H9 (cell line): ENCODE results near the gene IFNA2. TPM values are rescaled to one million over a fixed set of nuclear protein-coding genes. Genes with fewer than 3 reads are reported as not detected.

Experiments
- DNase-seq: peaks from one replicate; pipeline ENCODE4 v3.0.0-alpha.2; 2017
- H2AFZ ChIP-seq: one replicate; pipeline ENCODE4 v1.6.1; 2013; ENCODE audit warnings: mild to moderate bottlenecking, low read length, control low read depth, moderate library complexity
- H2AK5ac ChIP-seq: 2 replicates; pipeline ENCODE4 v1.6.1; 2013; ENCODE audit warnings: low read length, control low read depth, mixed read lengths; ENCODE audit not compliant: insufficient read length
- H2BK120ac ChIP-seq: one replicate; pipeline ENCODE4 v1.6.1; 2013; ENCODE audit warnings: low read depth, mild to moderate bottlenecking, low read length, control low read depth, inconsistent platforms; ENCODE audit not compliant: poor library complexity, severe bottlenecking
- H2BK12ac ChIP-seq: 2 replicates; pipeline ENCODE4 v1.6.1; 2013; ENCODE audit warnings: low read length, control low read depth, mixed read lengths, low read depth; ENCODE audit not compliant: insufficient read length
- H2BK15ac ChIP-seq: 2 replicates; pipeline ENCODE4 v1.6.1; 2013; ENCODE audit warnings: low read depth, low read length, control low read depth
- H2BK20ac ChIP-seq: one replicate; pipeline ENCODE4 v1.6.1; 2013; ENCODE audit warnings: low read depth, mild to moderate bottlenecking, low read length, control low read depth, inconsistent platforms; ENCODE audit not compliant: poor library complexity, severe bottlenecking
- H2BK5ac ChIP-seq: 2 replicates; pipeline ENCODE4 v1.6.1; 2013; ENCODE audit warnings: low read length, control low read depth, mixed read lengths; ENCODE audit not compliant: insufficient read length
- H3K14ac ChIP-seq: 2 replicates; pipeline ENCODE4 v1.6.1; 2013; ENCODE audit warnings: low read length, control low read depth; ENCODE audit not compliant: insufficient read depth
- H3K18ac ChIP-seq: 2 replicates; pipeline ENCODE4 v1.6.1; 2013; ENCODE audit warnings: low read depth, mild to moderate bottlenecking, mixed read lengths, low read length, control low read depth; ENCODE audit not compliant: insufficient read length
- H3K23ac ChIP-seq: 2 replicates; pipeline ENCODE4 v1.6.1; 2013; ENCODE audit warnings: low read length, control low read depth, mixed read lengths, low read depth; ENCODE audit not compliant: insufficient read length
- H3K23me2 ChIP-seq: 2 replicates; pipeline ENCODE4 v1.6.1; 2013; ENCODE audit warnings: low read depth, mild to moderate bottlenecking, mixed read lengths, low read length, control low read depth; ENCODE audit not compliant: insufficient read length, poor library complexity, severe bottlenecking
- H3K27ac ChIP-seq: 2 replicates; pipeline ENCODE4 v1.5.1; 2013; ENCODE audit warnings: low read length, control low read depth, mixed read lengths, low read depth; ENCODE audit not compliant: insufficient read length
- H3K27me3 ChIP-seq: 2 replicates; pipeline ENCODE4 v1.6.1; 2013; ENCODE audit warnings: low read length, control low read depth, inconsistent platforms; ENCODE audit not compliant: insufficient read depth
- H3K4ac ChIP-seq: 2 replicates; pipeline ENCODE4 v1.6.1; 2013; ENCODE audit warnings: low read depth, mild to moderate bottlenecking, control low read depth, inconsistent platforms, low read length, moderate library complexity
- H3K4me1 ChIP-seq: 2 replicates; pipeline ENCODE4 v1.6.1; 2013; ENCODE audit warnings: low read length, control low read depth, inconsistent platforms; ENCODE audit not compliant: insufficient read depth
- H3K4me2 ChIP-seq: 2 replicates; pipeline ENCODE4 v1.6.1; 2013; ENCODE audit warnings: low read length, control low read depth, mixed read lengths; ENCODE audit not compliant: insufficient read length, insufficient read depth
- H3K56ac ChIP-seq: 2 replicates; pipeline ENCODE4 v1.6.1; 2013; ENCODE audit warnings: low read depth, mild to moderate bottlenecking, mixed read lengths, low read length, control low read depth; ENCODE audit not compliant: insufficient read length
- H3K79me1 ChIP-seq: 2 replicates; pipeline ENCODE4 v1.6.1; 2013; ENCODE audit warnings: low read depth, mild to moderate bottlenecking, moderate library complexity, low read length, control low read depth, inconsistent platforms; ENCODE audit not compliant: insufficient read depth, poor library complexity, severe bottlenecking
- H3K79me2 ChIP-seq: 2 replicates; pipeline ENCODE4 v1.6.1; 2013; ENCODE audit warnings: low read length, control low read depth, inconsistent platforms; ENCODE audit not compliant: insufficient read depth
- H3K9ac ChIP-seq: 2 replicates; pipeline ENCODE4 v1.6.1; 2013; ENCODE audit warnings: low read length, control low read depth, mixed read lengths; ENCODE audit not compliant: insufficient read length; ENCODE audit errors: extremely low read depth
- H3K9me3 ChIP-seq: one replicate; pipeline ENCODE4 v1.6.1; 2013; ENCODE audit warnings: low read depth, low read length, inconsistent platforms; ENCODE audit not compliant: control insufficient read depth
- H3T11ph ChIP-seq: one replicate; pipeline ENCODE4 v1.6.1; 2013; ENCODE audit warnings: mild to moderate bottlenecking, low read length, control low read depth, inconsistent platforms
- H4K20me1 ChIP-seq: one replicate; pipeline ENCODE4 v1.6.1; 2013; ENCODE audit not compliant: control insufficient read depth, insufficient read length, insufficient read depth
- H4K5ac ChIP-seq: 2 replicates; pipeline ENCODE4 v1.6.1; 2013; ENCODE audit warnings: low read depth, mild to moderate bottlenecking, mixed read lengths, low read length, control low read depth; ENCODE audit not compliant: insufficient read length
- H4K8ac ChIP-seq: replicated peaks from 2 replicates; pipeline ENCODE4 v1.6.1; 2013; ENCODE audit warnings: low read length, control low read depth, mixed read lengths, low read depth; ENCODE audit not compliant: insufficient read length
- H4K91ac ChIP-seq: 2 replicates; pipeline ENCODE4 v1.6.1; 2013; ENCODE audit warnings: low read depth, mild to moderate bottlenecking, moderate library complexity, mixed read lengths, low read length, control low read depth; ENCODE audit not compliant: insufficient read length
- H3K27ac Mint-ChIP-seq, 3 experiments: 2 replicates in 2 of 3; 3 replicates in 1 of 3; pipeline ENCODE4 v1.8.0; 2020 to 2021; ENCODE audit warnings: mixed read lengths in 3 of 3, mild to moderate bottlenecking in 1 of 3, moderate library complexity in 1 of 3
- H3K27me3 Mint-ChIP-seq: 2 replicates; pipeline ENCODE4 v1.8.0; 2021; ENCODE audit warnings: low read depth, mild to moderate bottlenecking, moderate library complexity, mixed read lengths
- H3K36me3 Mint-ChIP-seq, 3 experiments: 2 replicates in 2 of 3; 3 replicates in 1 of 3; pipeline ENCODE4 v1.8.0; 2020 to 2021; ENCODE audit warnings: low read depth in 3 of 3, mixed read lengths in 3 of 3; ENCODE audit not compliant: insufficient read depth in 1 of 3
- H3K4me1 Mint-ChIP-seq, 2 experiments: 2 replicates each; pipeline ENCODE4 v1.8.0; 2020; ENCODE audit warnings: mixed read lengths in 2 of 2
- H3K4me3 Mint-ChIP-seq, 2 experiments: 2 replicates in 1 of 2; 3 replicates in 1 of 2; pipeline ENCODE4 v1.8.0; 2020 to 2021; ENCODE audit warnings: mild to moderate bottlenecking in 2 of 2, mixed read lengths in 2 of 2, moderate library complexity in 1 of 2
- H3K9me3 Mint-ChIP-seq, 2 experiments: 2 replicates in 1 of 2; 3 replicates in 1 of 2; pipeline ENCODE4 v1.8.0; 2020; ENCODE audit warnings: mild to moderate bottlenecking in 2 of 2, mixed read lengths in 2 of 2, moderate library complexity in 1 of 2
- CTCF ChIP-seq: fragments of 200-600 bp; sonication (generic); conservative IDR thresholded peaks from 3 replicates; pipeline ENCODE4 v1.8.0; 2021; ENCODE audit warnings: antibody characterized with exemption, mild to moderate bottlenecking
- WGBS: extraction: QIAGEN DNeasy Blood & Tissue Kit; methylation state at CpG from one replicate; pipeline ENCODE4 v1.1.7; 2013; ENCODE audit warnings: missing lambda C conversion rate, low lambda C conversion rate, mixed read lengths; ENCODE audit not compliant: insufficient read length; ENCODE audit errors: extremely low coverage; 5-methylcytosine and 5-hydroxymethylcytosine counted together
- total RNA-seq: library from RNA; stranded (reverse); gene quantifications from 2 replicates; pipeline ENCODE4 v1.2.1, GENCODE V29; 2021

IFNA2 gene
- total RNA-seq, 1 experiment from 2014 or later = not detected

GRCh38 chr9:21434202-21435014 lies 49.2 kb upstream of the IFNA2 start:
- H3K9me3 Mint-ChIP-seq = no peaks in the 10 kb centered on the region; a peak in 1 of 5 replicates
- H3K4me3 Mint-ChIP-seq = no peak overlapping the region
- Histone ChIP-seq H3K79me1 (no peaks in the 10 kb centered on the region), H2AFZ (no peak overlapping the region), H3K27ac (no peak overlapping the region), H3K4me2 (no peak overlapping the region), H2BK5ac (no peak overlapping the region), H3K23ac (no peak overlapping the region), H3K23me2 (no peaks in the 10 kb centered on the region), H3K4ac (no peak overlapping the region), H3K9me3 (no peaks in the 10 kb centered on the region), H2BK120ac (no peak overlapping the region), H4K5ac (no peak overlapping the region), H2BK12ac (no peak overlapping the region), H3K9ac (no peak overlapping the region), H4K20me1 (no peaks in the 10 kb centered on the region), H4K8ac (no peak overlapping the region), H3K27me3 (no peaks in the 10 kb centered on the region), H3K56ac (no peak overlapping the region), H3K4me1 (no peaks in the 10 kb centered on the region; the same call in 1 of the 2 replicates), H3T11ph (no peak overlapping the region), H3K18ac (no peak overlapping the region), H3K14ac (no peak overlapping the region), H4K91ac (no peak overlapping the region), H2BK20ac (no peak overlapping the region), H2AK5ac (no peak overlapping the region), H3K79me2 (no peaks in the 10 kb centered on the region), H2BK15ac (no peak overlapping the region)
- DNase-seq = no peak
- peak; percentile 72 for TF ChIP-seq CTCF
- no peaks in the 10 kb centered on the region for H3K36me3 Mint-ChIP-seq
- H3K4me1 Mint-ChIP-seq = peaks cover 4 to 8% of the 10 kb centered on the region in 2 experiments
- no peaks in the 10 kb centered on the region for H3K27me3 Mint-ChIP-seq
- H3K27ac Mint-ChIP-seq = no peak overlapping the region
- WGBS = no CpG with 5 or more reads among the region's 9 CpGs
